Stimulated activated CD4-positive, alpha-beta T cell treated with anti-CD3 and anti-CD28 coated beads, Interleukin-15, amount 100 ng/mL, for 1 hour (primary cell): ENCODE measurements around the gene ARFGAP2.
A peak's percentile ranks its signal among the peaks of the same experiment; 100 is the strongest.
"Not testable (repeated sequence)": the region's sequence is repeated elsewhere in the genome, so short reads cannot be mapped to it uniquely, and the experiment has no call there.

Source experiments
- DNase-seq, 2 donors: peaks; one replicate each; pipeline ENCODE4 v3.0.0-alpha.2; 2020; ENCODE audit warnings: low read depth in 1 of 2, low spot score in 1 of 2

ARFGAP2 gene

DNA sequence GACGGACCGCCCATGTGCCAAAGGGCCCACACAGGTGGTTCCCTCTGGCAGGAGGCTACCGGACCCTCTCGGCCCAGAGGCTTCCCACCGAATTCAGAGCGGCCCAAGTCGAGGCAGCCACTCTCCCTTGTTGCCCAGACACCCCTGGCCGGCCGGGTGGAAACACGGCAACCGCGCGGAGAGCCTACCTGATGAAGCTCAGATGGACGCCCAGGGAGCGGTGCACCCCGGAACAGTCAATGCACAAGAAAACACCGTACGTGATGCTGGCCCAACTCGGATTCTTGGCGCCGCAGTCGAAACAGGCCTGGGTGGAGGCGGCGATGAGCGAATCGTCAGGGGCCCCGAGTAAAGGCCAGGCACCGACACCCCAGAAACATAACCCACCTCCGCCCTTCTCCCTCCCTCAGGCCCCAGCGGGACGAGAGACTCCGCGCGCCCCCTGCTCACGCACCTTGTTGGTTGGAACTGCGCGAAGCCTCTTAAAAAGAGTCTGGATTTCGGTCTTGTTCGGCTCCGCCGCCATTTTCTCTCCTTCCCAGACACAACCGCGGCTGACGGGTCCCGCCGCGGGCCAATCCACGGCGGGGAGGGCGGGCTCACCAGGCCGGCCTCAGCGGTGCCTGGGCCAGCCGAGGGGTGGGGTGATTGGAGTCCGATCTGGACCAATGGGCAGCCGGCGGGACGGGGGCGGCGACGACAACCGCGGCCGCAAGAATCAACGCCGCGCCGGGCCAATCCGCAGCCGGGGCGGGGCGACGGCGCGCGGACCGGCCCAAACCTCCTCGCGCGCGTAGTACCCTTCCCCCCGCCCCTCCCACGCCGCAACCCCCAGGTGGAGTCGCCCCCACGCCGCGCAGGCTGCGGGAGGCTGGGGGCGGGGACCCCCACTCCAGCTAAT lies at the start of gene ARFGAP2:
ARFGAP2 (minus strand) TSS at position 552 of the 901 bp plus-strand sequence; CDS start at position 526, 26 bp downstream.
- peak; percentile 93 to 95 for DNase-seq

DNA sequence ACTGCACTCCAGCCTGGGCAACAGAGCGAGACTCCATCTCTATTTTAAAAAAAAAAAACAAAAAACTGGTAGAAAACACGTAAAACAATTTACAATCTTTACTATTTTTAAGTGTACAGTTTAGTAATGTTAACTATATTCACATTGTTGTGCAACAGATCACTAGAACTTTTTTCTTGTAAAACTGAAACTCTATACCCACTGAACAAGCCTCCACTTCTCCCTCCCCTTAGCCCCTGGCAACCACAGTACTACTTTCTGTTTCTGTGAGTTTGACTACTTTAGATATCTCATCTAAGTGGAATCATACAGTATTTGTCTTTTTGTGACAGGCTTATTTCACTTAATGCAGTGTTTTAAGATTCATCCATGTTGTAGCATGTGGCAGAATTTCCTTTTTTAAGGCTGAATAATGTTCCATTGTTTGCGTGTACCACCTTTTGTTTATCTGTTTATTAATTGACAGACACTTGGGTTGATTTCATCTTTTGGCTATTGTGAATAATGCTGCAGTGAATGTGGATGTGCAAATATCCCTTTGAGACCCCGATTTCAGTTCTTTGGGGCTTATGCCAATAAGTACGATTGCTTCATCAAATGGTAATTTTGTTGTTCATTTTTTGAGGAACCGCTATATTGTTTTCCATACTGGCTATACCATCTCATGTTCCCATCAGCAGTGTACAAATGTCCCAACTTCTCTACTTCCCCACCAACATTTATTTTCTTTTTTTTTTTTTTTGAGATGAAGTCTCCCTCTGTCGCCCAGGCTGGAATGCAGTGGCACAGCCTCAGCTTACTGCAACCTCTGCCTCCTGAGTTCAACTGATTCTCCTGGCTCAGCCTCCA lies 49.1 kb upstream of the ARFGAP2 start:
- no peak for DNase-seq

DNA sequence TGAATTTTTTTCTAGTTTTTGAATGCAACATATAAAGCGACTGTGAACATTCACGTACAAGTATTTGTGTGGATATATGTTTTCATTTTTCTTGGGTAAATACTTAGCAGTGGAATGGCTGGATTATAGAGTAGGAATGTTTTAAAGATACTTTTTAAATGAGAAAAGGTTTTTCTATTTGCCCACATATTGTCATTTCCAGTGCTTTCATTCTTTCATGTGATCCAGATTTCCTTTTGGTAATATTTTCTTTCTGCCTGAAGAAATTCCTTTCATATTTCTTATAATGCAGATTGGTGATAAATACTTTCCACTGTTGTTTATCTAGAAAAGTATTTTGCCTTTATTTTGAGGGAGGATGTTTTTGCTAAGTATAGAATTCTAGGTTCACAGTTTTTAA lies 46.0 kb upstream of the ARFGAP2 start:
- no peak for DNase-seq

DNA sequence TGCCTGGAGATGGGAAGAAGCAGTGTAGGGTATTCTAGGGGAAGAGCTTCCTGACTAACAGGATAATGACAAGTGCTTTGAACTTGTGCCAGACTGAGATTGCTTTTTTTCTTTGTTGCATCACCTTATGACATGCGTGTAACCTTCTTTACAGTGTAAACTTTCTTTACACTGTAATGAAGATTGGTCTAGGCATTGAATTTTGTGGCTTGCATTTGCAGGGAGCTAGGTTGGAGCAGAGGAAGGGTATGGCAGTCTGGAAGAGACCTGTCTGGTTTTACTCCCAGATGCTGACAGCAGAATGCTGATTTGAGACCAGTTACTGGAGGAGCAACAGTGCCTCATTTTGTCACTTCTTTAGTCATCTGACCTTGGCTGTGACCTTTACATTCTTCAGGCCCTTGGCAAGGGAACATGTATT lies 43.7 kb upstream of the ARFGAP2 start:
- no peak for DNase-seq

DNA sequence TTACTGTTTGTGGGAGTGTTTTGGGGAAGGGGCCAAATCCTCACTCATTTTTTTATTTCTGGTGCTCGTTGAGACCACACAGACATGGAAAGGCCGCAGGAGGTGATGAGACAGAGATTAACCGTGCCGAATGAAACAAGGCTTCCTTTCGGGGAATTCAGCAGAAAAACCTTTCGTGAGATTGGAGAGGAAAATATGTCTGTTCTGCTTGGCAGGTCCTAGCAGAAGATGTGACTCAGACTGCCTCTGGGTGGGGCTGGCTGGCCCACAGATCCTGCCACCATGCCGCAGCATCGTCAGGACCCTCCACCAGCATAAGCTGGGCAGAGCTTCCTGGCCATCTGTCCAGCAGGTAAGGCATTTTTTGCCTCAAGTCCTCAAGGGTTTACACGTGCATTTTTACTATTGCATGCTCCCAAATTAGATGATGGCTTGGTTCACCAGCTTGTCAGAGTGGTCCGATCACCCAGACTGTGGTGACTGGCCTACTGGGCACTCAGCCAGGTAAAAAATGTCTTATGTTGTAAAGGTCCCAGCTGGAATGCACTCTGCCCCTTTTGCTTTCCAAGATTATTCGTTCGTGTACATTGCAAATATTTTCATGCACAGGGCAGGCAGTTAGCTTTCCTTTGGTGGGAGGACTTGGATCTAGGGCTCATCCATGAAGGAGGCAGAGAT lies 39.6 kb upstream of the ARFGAP2 start:
- peak; percentile 38 to 52 for DNase-seq

DNA sequence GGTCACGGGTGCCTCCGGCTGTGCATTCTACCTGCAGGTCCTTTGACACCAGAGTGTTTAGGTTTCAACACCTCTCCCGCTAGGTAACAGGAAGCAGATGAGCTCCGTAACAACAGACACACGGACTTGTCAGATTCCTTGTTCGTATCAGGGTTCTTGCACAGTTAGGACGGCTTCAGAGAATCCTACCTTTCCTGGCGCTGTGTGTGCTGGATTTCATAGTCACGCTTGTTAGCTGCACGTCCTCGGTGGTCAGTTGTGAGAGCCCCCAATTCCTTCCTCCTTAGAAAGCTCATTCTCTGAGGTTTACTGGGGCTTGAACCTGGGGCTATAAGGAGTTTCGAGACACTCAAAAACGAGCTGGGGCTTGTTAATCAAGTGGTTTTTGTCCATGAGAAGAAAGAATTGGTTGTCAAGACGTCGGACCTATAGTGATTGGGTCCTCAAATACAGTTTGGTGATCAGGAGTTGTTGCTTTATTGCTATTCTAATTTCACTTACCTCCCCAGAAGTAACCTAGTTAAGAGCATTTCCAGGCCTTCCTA lies 38.8 kb upstream of the ARFGAP2 start:
- no peak for DNase-seq

DNA sequence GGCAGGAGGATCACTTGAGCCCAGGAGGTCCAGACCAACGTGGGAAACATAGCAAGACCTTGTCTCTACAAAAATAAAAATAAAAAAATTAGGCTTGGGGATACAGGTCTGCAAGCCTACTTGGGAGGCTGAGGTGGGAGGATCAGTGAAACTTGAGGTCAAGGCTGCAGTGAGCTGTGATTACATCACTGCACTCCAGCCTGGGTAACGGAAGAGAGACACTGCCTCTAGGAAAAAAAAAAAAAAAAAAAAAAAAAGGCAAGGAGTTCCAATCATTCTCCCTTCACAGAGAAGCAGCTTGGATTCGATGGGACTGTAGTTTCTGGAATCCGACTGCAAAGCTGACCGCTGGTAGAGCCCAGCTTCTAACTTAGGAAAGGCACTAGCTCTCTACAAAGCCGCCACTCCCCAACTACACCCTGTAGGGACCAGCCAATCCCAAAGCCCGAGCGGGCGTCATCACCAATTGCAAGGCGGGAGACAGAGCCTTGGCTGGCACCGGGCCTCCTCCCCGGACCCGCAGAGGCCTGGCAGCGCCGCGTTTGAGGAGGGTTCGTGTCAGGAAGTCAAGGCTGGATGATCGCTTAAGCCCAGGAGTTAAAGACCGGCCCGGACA lies 37.4 kb upstream of the ARFGAP2 start:
- DNase-seq: peak; percentile 65 to 67

DNA sequence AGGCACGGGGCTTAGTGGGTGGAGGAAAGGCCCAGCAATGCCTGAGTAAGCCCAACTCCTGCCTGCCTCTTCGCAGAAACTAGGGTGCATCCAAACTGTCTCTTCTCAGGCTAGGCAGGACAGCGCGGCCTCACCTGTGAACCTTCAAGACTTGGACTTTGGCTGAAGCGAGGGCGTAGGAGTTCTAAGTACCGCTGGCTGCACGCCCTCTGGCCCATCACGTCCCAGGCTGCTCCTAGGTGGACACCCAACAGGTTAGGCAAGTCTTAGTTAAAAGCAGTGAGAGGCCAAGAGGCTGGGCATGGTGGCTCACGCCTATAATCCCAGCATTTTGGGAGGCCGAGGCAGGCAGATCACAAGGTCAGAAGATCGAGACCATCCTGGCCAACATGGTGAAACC lies 36.3 kb upstream of the ARFGAP2 start:
- DNase-seq: no peak

DNA sequence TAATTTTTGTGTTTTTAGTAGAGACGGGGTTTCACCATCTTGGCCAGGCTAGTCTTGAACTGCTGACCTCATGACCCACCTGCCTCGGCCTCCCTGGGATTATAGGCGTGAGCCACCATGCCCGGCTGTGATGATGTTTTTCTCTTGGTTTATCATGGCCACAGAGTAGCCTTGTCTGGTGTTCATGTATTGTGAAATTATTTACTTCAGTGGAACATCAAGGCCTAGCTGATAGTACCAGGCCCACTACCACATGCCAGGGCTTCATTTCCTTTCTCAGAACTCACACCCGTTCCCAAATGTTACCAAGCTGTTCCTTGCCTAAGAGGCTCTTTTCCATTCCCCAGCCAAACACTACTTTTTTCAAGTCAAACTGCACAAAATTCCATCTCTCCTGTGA lies 31.9 kb upstream of the ARFGAP2 start:
- no peak for DNase-seq

DNA sequence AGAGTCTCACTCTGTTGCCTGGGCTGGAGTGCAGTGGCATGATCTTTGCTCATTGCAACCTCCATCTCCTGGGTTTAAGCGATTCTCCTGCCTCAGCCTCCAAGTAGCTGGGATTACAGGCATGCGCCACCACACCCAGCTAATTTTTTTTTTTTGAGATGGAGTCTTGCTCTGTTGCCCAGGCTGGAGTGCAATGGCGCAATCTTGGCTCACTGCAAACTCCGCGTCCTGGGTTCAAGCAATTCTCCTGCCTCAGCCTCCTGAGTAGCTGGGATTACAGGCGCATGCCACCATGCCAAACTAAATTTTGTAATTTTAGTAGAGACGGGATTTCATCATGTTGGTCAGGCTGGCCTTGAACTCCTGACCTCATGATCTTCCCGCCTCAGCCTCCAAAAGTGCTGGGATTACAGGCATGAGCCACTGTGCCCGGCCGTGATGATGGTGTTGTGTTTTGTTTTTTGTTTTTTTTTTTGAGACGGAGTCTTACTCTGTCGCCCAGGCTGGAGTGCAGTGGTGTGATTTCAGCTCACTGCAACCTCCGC lies 31.4 kb upstream of the ARFGAP2 start:
- not testable (repeated sequence) for DNase-seq

DNA sequence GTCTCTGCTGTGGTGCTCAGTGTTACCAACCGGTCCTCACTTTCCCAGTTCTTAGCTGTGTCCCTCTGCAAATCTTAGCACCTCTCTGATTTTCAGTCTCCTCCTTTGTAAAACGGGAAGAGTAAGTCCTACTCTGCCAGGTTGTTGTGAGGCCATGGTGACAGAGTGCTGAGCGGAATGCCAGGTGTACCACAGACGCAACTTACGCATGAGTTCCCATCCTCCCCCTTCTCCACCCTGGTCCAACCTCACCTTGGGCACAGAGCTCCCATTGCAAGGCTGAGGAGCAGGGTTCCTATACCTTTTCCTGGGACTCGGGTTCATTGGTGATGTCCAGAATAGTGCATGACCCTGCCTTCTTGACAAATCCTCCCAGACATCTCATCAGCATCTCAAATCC lies 30.8 kb upstream of the ARFGAP2 start:
- DNase-seq: no peak

DNA sequence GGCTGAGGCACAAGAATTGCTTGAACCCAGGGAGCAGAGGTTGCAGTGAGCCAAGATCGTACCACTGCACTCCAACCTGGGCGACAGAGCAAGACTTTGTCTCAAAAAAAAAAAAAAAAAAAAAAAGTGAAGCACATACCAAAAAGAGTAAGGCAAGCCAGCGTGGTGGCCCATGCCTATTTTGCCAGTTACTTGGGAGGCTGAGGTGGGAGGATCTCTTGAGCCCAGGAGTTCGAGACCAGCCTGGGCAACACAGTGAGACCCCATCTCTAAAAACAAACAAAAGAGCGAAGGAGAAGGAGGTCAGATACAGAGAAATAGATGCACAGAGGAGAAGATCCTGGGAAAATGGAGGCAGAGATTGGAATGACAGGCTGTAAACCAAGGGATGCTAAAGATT lies 29.9 kb upstream of the ARFGAP2 start:
- not testable (repeated sequence) for DNase-seq

DNA sequence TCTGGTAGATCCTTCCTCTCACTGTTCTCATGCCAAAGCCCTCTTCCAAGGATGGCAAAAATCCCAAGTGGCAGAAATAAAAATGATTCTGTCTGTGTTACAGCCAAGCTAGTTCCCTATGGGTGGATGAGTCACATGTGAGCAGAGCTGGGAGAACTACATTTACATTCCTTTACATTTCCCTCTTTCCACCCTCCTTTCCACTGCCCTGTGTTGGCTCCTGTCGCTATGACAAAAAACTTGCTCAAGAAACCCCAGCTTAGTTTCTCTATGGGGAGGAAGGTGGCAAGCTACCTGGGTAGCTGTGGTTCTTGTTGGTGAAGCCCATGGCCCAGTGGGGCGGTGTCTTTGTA lies 27.9 kb upstream of the ARFGAP2 start:
- no peak for DNase-seq

DNA sequence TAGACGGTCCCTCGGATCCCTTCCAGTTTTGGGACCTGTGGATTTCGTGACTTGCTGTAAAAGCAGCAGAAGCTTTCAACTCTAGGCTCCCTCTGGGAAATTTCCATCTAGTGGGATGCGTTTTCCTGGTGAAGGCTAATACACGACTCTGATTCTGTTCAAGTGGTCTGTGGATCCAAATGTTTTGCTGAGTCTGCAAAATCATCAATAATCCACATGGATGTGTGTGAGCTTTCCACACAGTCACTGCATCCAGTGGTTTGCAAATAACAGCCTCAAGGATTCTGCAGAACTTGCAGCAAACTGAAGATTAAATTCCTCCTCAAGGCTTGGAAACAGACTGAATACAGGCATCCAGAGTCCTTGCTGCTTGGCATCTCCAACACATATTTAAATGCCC lies 25.9 kb upstream of the ARFGAP2 start:
- no peak for DNase-seq

DNA sequence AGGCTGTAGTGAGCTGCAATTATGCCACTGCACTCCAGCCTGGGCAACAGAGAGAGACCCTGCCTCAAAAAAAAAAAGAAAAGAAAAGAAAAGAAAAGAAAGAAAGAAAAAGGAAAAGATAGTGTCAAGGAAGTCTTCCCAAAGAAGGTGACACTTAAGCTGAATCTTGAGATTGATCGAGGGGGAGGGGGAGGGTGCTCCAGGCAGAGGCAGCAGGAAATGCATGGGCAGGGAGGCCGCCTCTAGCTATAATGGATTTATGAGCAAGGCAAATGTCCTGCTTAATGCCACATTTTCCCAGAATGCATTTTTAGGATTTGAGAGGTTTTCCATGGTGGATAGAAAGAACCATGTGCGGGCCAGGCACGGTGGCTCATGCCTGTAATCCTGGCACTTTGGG lies 24.3 kb upstream of the ARFGAP2 start:
- DNase-seq: no peak

DNA sequence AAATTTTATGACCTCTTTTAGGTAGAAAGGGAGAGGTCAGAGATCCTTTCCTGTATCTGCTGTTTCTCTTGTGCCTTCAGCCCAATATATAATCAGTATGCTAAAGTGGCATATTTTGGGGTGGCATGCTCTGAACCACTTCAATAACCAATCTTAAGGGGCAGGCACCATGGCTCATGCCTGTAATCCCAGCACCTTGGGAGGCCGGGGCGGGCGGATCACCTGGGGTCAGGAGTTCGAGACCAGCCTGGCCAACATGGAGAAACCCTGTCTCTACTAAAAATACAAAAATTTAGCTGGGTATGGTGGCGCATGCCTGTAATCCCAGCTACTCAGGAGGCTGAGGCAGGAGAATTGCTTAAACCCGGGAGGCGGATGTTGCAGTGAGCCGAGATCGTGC lies 21.5 kb upstream of the ARFGAP2 start:
- DNase-seq: not testable (repeated sequence)

DNA sequence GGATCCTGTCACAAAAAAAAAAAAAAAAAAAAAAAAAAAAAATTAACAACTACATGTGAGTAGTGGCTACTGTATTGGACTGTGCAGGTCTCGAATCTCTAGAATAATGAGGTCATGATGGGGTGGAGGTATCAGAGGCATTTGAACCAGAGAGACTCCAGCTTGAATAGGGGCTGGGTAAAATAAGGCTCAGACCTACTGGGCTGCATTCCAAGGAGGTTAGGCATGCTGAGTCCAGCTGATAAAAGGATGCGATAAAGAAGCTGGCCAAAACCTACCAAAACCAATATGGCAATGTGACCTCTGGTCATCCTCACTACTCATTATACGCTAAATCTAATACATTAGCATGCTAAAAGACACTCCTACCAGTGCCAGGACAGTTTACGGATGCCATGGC lies 15.4 kb upstream of the ARFGAP2 start:
- no peak for DNase-seq

DNA sequence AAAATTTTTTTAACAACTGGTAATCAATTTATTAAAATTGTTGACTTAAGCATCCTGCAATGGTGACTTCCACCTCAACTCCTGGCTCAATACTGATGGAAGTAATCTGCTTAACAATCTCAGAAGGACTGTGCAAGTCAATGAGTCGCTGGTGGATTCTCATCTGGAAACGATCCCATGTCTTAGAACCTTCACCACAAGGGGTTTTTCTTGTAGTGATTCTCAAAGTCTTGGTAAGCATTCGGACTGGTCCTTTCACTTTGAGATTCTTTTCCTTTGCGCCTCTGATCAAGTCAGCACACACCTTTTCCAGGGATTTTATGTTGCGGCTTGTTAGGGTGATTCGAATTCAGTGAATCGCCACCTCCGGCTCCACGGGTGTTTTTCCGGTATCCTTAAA lies 14.5 kb upstream of the ARFGAP2 start:
- DNase-seq: not testable (repeated sequence)

DNA sequence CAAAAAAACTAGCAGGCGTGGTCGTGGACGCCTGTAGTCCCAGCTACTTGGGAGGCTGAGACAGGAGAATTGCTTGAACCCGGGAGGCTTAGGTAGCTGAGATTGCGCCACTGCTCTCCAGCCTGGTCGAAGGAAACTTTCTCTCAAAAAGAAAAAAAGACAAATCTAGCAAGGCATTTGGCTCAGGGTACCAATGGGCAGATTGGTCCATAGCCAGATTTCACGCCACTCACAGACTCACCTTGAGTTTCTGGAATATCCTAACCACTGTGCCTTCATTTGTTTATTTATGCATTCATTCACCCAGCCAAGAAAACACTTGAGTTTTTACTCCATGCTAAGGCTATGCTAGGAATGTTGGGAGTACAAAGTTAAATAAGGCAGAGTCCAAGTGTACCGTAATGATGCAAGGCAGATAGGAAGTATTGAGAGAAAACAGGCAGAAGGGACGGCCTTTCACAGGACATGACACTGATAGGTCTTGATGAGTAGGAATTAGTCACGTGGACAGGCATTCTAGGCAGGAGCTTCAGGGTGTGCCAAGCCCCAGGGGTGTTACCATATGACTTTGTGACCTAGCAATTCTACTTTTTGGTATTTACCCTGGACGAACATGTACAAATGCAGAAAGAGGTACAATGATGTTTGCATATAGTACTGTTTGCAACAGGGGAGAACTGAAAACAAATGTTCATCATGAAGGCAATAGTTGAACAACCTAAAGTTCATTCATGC lies 12.6 kb upstream of the ARFGAP2 start:
- DNase-seq: no peak

DNA sequence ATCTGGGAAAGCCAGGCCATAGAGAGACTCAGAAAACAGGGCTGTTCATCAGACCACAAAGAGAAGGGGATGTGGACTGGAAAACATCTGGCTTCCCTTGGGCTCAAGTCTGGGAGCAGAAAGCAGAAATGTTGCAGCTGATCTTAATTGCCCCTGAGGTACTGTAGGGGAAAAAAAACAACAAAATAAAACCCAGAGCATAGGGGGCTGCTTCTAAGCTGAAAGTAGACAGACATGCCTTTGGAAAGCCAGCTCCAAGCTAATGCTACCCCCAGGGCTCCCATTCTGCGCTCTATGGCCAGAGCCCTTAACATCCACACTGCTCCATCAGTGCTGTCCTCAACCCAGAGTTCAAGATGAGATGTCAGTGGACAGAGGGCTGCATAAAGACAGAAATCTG lies 11.6 kb upstream of the ARFGAP2 start:
- no peak for DNase-seq
